Brain microvascular endothelial cell (primary cell): Measurements from ENCODE around the gene XPNPEP2.

Source experiments
- DNase-seq: peaks from one replicate; pipeline ENCODE4 v3.0.0-alpha.2; 2020
- H3K27ac ChIP-seq: fragments of 250-450 bp; sonication (Bioruptor Pico); 2 replicates; pipeline ENCODE4 v1.5.1; 2020; ENCODE audit warnings: mild to moderate bottlenecking, moderate library complexity
- H3K27me3 ChIP-seq: fragments of 250-450 bp; sonication (Bioruptor Pico); replicated peaks from 2 replicates; pipeline ENCODE4 v1.5.1; 2020; ENCODE audit warnings: mild to moderate bottlenecking
- H3K36me3 ChIP-seq: fragments of 250-450 bp; sonication (Bioruptor Pico); replicated peaks from 2 replicates; pipeline ENCODE4 v1.5.1; 2020; ENCODE audit warnings: mild to moderate bottlenecking
- H3K4me3 ChIP-seq: 2 replicates; pipeline ENCODE4 v1.5.1; 2011; ENCODE audit warnings: low read depth, mild to moderate bottlenecking, control low read depth, low read length, moderate library complexity
- in situ Hi-C: cut with HindIII; loops from 2 replicates; pipeline ENCODE4 v1.10.0; 2017; ENCODE audit warnings: low sequenced_read_pairs, low pct_ligation_motif_present
- TF ChIP-seq, protein P1 (sequence below): IDR thresholded peaks from 2 replicates; pipeline ENCODE4 v1.5.1; 2011; ENCODE audit warnings: low read depth, mild to moderate bottlenecking, moderate library complexity, low read length, control low read depth, inconsistent platforms; ENCODE audit errors: missing control alignments

XPNPEP2 gene, protein sequence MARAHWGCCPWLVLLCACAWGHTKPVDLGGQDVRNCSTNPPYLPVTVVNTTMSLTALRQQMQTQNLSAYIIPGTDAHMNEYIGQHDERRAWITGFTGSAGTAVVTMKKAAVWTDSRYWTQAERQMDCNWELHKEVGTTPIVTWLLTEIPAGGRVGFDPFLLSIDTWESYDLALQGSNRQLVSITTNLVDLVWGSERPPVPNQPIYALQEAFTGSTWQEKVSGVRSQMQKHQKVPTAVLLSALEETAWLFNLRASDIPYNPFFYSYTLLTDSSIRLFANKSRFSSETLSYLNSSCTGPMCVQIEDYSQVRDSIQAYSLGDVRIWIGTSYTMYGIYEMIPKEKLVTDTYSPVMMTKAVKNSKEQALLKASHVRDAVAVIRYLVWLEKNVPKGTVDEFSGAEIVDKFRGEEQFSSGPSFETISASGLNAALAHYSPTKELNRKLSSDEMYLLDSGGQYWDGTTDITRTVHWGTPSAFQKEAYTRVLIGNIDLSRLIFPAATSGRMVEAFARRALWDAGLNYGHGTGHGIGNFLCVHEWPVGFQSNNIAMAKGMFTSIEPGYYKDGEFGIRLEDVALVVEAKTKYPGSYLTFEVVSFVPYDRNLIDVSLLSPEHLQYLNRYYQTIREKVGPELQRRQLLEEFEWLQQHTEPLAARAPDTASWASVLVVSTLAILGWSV

DNA sequence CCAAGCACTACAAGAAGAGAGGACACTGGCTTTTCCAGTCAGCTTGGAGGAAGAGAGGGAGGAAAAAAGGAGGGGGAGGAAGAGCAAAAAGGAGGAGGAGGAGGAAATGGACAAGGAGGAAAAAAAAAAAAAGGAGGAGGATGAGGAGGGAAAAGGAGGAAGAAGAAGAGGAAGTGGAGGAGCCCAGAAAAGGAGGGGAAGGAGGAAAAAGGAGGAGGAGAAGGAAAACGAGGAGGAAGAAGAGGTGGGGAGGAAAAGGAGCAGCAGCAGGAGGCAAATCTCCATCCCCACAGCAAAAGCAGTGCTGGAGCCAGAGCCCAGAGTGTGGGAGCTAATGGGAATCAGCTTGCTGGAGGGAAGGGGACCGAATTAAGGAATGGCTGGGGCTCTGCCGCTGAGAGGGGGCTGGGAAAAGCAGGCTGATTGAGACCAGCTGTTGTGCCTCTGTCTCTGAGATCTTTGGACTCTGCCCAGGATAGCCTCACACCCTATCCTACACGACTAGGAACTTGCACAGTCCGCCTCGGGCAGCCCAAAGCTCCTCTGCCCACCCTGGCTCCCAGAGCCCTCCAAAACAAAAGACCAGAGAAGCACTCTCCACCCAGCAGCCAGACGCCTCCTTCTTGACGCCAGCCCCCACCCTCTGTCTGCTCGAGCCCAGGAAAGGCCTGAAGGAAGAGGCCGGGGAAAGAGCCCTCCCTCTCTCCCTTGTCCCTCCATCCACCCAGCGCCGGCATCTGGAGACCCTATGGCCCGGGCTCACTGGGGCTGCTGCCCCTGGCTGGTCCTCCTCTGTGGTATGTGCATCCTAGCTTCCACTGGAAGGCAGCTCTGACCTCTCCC, at the start of gene XPNPEP2:
Gene XPNPEP2 (plus strand): TSS at position 514 of the 843 bp plus-strand sequence. CDS start 235 bp downstream, at position 749.
- no peaks in the 10 kb centered on the region for H3K27me3 ChIP-seq
- H3K36me3 ChIP-seq = no peaks in the 10 kb centered on the region
- H3K4me3 ChIP-seq = no peak within 1 kb of the TSS
- TF ChIP-seq, protein P1, sequence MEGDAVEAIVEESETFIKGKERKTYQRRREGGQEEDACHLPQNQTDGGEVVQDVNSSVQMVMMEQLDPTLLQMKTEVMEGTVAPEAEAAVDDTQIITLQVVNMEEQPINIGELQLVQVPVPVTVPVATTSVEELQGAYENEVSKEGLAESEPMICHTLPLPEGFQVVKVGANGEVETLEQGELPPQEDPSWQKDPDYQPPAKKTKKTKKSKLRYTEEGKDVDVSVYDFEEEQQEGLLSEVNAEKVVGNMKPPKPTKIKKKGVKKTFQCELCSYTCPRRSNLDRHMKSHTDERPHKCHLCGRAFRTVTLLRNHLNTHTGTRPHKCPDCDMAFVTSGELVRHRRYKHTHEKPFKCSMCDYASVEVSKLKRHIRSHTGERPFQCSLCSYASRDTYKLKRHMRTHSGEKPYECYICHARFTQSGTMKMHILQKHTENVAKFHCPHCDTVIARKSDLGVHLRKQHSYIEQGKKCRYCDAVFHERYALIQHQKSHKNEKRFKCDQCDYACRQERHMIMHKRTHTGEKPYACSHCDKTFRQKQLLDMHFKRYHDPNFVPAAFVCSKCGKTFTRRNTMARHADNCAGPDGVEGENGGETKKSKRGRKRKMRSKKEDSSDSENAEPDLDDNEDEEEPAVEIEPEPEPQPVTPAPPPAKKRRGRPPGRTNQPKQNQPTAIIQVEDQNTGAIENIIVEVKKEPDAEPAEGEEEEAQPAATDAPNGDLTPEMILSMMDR = no peak
- in situ Hi-C loops = no loop called here
- no peak within 1 kb of the TSS for H3K27ac ChIP-seq
- DNase-seq = no peak

DNA sequence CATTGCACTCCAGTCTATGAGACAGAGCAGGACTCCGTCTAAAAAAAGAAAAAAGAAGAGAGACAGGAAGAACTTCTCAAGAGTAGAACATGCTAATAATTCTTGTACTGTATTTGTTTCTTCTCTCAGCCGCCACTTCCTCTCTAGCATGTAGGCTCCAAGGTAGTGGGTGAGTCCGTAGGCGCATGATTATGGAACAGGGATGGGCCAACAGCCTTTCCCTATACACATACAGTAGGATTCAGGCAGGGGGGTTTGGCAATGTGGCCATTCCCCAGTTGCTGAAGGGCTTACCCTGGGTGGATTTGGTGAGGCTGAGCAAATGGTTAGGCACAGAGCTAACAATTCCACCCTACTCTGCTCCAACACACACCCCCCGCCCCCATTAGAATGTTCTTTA, 49.0 kb upstream of the XPNPEP2 start:
- H3K27ac ChIP-seq = no peak overlapping the region
- in situ Hi-C loops = no loop called here
- no peak for DNase-seq
- no peaks in the 10 kb centered on the region for H3K36me3 ChIP-seq
- H3K27me3 ChIP-seq = no peaks in the 10 kb centered on the region
- no peak overlapping the region for H3K4me3 ChIP-seq
- TF ChIP-seq, protein P1 = no peak

DNA sequence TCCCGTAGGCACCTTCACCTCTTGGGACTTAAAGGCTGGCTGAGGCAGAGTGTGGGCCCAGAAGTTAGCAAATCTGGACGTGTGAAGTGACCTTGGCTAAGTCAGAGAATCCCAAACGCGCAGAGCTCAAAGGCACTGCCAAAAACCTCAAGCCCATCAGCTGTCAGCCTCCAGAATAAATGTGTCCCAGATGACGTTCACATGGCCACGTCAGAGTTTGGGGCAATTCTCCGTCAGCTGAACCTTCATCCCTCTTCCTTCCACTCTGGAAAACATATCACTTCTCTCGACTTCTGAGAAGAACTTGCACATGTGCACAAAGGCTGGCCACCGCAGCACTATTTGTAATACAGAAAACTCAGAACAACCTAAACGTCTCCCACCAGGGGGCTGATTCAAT, 48.3 kb upstream of the XPNPEP2 start:
- in situ Hi-C loops = no loop called here
- H3K36me3 ChIP-seq = no peaks in the 10 kb centered on the region
- H3K27ac ChIP-seq = no peak overlapping the region
- DNase-seq = no peak
- TF ChIP-seq, protein P1 = no peak
- H3K4me3 ChIP-seq = no peak overlapping the region
- H3K27me3 ChIP-seq = no peaks in the 10 kb centered on the region

DNA sequence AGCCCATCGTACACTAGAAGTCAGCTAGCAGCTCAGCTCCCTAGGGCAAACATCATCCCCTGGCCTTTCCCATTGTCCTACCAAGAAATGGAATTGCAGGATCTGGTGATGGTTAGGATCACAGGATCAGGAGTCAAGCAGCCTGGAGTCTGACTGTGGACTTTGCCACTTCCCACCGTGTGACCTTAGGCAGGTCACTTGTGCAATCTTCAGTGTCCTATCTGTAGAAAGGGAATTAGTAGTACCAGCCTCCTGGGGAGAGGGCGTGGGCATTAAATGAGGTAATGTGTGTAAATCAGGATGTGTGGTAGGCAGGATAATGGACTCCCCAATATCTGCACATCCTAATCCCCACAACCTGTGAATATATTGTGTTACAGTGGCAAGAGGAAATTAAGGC, 45.4 kb upstream of the XPNPEP2 start:
- Histone ChIP-seq H3K27me3 (no peaks in the 10 kb centered on the region), H3K36me3 (no peaks in the 10 kb centered on the region), H3K4me3 (no peak overlapping the region), H3K27ac (no peak overlapping the region)
- TF ChIP-seq, protein P1 = no peak
- in situ Hi-C loops = no loop called here
- no peak for DNase-seq

DNA sequence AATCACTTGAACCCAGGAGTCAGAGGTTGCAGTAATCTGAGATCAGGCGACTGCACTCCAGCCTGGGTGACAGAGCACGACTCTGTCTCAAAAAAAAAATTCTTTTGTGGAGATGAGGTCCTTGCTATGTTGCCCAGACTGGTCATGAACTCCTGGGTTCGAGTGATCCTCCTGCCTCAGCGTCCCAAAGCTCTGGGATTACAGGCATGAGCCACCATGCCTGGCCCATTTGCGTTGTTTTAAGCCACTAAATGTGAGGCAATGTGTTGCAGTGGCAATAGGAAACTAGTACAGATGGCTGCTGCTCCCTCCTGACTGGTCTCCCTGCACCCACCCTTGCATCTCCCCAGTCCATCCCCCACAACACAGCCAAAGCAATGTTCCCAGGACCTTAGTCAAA, 44.0 kb upstream of the XPNPEP2 start:
- DNase-seq = no peak
- TF ChIP-seq, protein P1 = no peak
- Histone ChIP-seq H3K27ac (no peak overlapping the region), H3K4me3 (no peak overlapping the region), H3K36me3 (no peaks in the 10 kb centered on the region), H3K27me3 (no peaks in the 10 kb centered on the region)
- in situ Hi-C loops = no loop called here
